ENCODE results near the gene PIK3IP1. TPM values are rescaled to one million over a fixed set of nuclear protein-coding genes. Genes with fewer than 3 reads are reported as not detected.
"Not testable (repeated sequence)": the region's sequence is repeated elsewhere in the genome, so short reads cannot be mapped to it uniquely, and the experiment has no call there.

Gene PIK3IP1
- total RNA-seq, 2 experiments from 2014 or later: 6.9 to 7.5 TPM

DNA sequence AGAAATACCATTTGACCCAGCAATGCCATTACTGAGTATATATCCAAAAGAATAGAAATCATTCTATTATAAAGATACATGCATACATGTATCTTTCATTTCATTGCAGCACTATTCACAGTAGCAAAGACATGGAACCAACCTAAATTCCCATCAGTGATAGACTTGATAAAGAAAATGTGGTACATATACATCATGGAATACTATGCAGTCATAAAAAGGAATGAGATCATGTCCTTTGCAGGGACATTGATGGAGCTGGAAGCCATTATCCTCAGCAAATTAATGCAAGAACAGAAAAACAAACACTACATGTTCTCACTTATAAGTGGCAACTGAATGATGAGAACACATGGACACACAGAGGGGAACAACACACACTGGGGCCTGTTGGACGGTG, 21.9 kb upstream of the PIK3IP1 start:
- CTCF ChIA-PET: interaction anchor here (1.1 to 2.8 kb wide), 5 partner anchors 9 to 137 kb away, joined by 3 to 19 read pairs (median 7); partner anchors contain the start of gene PIK3IP1
- POLR2A ChIA-PET: not testable (repeated sequence)

DNA sequence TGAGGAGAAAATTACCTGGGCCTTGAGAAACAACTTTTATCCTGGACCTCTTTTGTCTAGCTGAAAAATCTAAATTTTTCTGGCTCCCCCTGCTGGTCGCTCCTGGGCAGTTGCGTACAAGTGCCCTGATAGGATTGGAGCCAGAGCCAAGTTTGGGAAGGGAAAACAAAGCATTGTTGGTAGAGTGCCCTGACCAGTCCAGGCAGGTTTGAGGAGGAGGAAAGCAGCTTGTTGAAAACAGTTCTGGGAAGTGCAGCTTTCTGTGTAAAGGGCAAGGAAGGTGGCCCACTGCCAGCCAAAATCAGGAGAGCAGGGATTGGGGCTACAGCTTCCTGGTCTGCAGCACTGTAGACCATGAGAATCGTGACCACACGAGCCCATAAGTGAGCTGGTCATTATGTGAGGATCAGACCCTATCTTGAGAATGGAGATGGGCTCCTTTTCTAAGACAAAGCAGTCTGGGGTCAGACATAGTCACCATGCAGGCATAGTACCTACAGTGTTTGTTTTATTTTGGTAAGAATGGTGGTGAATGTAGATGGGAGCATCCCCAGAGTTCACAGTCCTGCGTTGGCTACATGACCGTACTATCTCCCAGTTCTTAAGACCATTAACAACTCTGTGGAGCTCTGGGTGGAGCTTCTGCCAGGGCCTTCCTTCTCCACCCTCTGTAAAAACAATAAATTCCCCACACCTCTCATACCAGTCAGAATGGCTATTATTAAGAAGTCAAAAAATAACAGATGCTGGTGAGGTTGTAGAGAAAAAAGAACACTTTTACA, 21.3 kb upstream of the PIK3IP1 start:
- CTCF ChIA-PET: interaction anchor here (0.6 to 2.8 kb wide), 16 partner anchors 8 to 229 kb away, joined by 3 to 19 read pairs (median 4); partner anchors contain the start of genes LIMK2, PIK3IP1 and RNF185

DNA sequence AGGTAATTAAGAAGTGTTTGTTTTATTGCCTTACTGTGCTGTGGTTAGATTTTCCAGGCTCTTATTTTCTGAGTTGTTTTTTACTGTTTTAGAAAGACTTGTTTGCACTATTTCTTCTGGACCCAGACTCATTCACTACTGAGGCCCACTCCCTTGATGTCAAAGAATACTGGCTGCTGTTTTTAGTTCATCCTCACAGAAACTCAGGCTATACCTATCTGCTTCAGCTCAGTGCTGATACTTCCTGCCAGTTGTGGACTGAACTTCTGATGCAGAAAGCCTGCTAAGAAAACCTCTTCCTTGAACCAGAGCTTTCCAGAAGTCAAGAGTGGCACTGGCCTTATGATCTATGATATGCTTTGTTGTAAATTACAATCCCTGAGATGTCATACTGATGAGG, 15.9 kb upstream of the PIK3IP1 start:
- CTCF ChIA-PET: no interaction called here

More for the DNA sequence above, 21.3 kb upstream of the PIK3IP1 start:
- POLR2A ChIA-PET: interaction anchor here (0.5 kb wide), 1 partner anchor 49 kb away, joined by 3 read pairs; no protein-coding TSS in a partner anchor

DNA sequence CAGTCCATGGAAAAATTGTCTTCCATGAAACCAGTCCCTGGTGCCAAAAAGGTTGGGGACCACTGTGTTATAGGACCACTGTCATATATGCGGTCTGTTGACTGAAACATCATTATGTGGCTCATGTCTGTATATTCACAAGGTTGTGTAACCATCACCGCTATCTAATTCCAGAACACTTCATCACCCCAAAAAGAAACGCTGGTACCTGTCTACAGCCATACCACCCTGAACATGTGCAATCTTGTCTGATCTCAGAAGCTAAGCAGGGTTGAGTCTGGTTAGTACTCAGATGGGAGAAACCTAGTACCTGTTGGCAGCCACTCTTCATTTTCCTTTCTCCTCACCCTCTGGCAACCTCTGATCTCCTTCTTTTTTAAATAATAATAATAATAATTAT, 12.9 kb upstream of the PIK3IP1 start:
- CTCF ChIA-PET: no interaction called here
- POLR2A ChIA-PET: no interaction called here

More for the DNA sequence above, 15.9 kb upstream of the PIK3IP1 start:
- POLR2A ChIA-PET: no interaction called here

DNA sequence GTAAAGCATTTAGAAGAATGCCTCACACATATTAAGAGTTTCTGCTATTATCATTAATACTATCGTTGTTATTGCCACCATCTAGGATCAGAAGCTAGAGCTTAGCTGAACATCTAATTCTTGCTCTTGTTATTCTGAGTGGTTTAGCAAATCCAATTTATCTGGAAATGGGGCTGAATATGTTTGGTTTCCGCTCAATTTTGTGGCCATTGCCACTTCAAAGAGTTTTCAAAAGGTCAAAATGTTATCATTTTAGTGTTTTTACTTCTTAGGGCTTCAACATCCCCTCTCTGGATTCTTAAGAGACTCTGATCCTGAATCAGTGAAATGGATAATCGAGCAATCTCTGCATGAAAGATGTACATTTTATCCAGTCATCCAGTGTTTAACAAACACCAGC, 10.2 kb upstream of the PIK3IP1 start:
- POLR2A ChIA-PET: interaction anchor here (1.5 kb wide), 1 partner anchor 12 kb away, joined by 7 read pairs; no protein-coding TSS in a partner anchor

DNA sequence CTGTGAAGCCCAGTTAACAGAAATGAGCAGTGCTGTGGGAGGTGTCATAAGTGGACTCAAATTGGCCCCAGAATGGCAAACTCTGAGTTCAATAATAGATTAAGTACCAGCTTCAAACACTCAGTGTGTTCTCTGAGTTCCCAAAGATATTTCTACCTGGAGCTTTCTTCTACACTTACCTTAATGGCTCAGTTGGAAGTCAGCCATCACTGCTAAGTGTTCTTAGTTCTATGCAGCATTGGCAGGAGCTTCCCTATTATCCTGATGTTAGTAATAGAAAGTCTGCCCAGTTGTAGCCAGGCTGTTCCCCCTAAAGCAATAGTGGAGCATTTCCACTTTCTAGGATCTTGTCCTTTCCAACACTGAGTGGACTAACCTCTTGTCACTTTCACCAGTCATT, 9.7 kb upstream of the PIK3IP1 start:
- CTCF ChIA-PET: interaction anchor here (0.6 to 2.0 kb wide), 2 partner anchors 9 kb away, joined by 4 to 10 read pairs; partner anchors contain the start of gene PIK3IP1

More for the DNA sequence above, 10.2 kb upstream of the PIK3IP1 start:
- CTCF ChIA-PET: interaction anchor here (2.0 kb wide), 1 partner anchor 10 kb away, joined by 10 read pairs; the partner anchor contains the start of gene PIK3IP1

DNA sequence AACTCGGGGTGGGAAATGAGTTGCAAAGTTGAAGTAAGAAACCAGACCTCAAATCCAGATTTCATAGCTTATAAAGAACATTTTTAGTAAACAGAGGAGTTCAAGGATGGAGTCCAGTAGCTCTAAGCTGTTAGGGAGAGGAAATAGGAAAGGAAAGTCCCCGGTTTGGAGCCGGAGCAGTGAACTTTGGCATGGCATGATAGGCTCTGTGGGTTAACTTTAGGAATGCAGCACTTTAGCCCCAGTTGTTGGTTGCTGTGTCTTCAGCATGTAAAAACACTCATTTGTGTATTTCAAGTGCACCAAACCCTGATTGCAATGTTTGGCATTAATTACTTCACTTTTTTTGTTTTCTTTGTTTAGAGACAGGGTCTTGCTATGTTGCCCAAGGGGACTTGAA, 8.6 kb upstream of the PIK3IP1 start:
- POLR2A ChIA-PET: interaction anchor here (0.7 to 1.5 kb wide), 2 partner anchors 9 to 11 kb away, joined by 3 to 7 read pairs; partner anchors contain the start of gene PIK3IP1

More for the DNA sequence above, 9.7 kb upstream of the PIK3IP1 start:
- POLR2A ChIA-PET: interaction anchor here (1.5 kb wide), 1 partner anchor 12 kb away, joined by 7 read pairs; no protein-coding TSS in a partner anchor

DNA sequence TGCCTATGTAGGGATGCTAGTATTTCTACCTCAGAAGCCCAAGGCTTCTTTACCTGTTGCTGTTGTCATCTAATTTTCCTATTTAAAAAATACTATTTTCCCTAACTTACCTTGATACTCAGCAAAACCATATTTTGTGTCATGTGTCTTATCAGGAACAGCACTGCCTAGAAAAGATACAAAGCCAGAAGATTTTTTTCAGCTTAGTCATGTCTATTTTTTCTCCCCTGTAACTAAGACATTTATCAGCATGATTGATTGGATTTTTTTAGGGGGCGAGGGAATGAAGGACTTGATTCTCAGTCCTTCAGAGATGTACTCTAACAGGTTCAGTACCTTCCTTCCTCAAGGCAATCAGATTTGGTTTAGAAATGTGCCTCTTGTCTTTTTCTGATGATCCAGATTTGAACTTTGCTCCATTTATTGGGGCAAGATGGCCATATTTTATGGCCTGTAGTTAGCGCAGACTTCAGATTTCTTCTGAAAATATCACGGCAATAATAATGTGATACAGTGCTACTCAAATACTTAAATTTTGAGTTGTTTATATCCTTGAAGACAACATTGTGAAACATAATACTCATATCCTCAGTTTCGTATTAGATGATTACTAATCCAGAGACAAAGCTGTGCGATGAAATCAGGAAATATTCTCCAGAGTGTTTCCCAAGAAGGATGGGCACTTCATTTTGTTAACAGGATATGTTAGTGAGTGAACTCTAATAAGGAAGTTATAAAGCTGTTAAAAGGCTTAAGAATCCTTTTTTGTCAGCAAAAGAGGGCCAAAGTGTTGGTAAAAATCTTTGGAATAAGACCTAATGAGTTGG, 3.8 kb upstream of the PIK3IP1 start:
- CTCF ChIA-PET: interaction anchor here (1.1 to 1.2 kb wide), 2 partner anchors 17 to 85 kb away, joined by 6 to 7 read pairs; partner anchors contain the start of gene LIMK2
- POLR2A ChIA-PET: interaction anchor here (0.7 kb wide), 1 partner anchor 184 kb away, joined by 4 read pairs; no protein-coding TSS in a partner anchor

More for the DNA sequence above, 8.6 kb upstream of the PIK3IP1 start:
- CTCF ChIA-PET: interaction anchor here (2.8 kb wide), 1 partner anchor 12 kb away, joined by 8 read pairs; no protein-coding TSS in a partner anchor

DNA sequence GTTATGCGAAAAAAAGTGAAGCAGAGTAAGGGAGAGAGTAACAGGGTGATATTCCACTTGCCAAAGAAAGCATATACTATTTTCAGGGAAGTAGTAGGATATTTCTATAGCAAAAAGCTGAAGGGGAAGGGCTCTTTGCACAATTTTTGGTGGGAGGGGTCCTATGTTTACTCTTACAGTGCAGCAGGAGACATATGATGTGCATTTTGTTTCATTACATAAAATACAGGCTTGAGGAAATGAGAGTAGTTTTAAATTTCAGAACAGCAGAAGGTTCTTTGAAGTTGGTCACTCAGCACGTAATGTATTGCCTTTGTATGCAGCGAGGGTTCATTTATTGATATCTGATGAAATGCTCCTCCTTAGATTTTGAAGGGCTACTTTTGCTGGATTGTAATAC, 3.1 kb upstream of the PIK3IP1 start:
- POLR2A ChIA-PET: no interaction called here
- CTCF ChIA-PET: interaction anchor here (0.6 kb wide), 1 partner anchor 110 kb away, joined by 3 read pairs; no protein-coding TSS in a partner anchor

DNA sequence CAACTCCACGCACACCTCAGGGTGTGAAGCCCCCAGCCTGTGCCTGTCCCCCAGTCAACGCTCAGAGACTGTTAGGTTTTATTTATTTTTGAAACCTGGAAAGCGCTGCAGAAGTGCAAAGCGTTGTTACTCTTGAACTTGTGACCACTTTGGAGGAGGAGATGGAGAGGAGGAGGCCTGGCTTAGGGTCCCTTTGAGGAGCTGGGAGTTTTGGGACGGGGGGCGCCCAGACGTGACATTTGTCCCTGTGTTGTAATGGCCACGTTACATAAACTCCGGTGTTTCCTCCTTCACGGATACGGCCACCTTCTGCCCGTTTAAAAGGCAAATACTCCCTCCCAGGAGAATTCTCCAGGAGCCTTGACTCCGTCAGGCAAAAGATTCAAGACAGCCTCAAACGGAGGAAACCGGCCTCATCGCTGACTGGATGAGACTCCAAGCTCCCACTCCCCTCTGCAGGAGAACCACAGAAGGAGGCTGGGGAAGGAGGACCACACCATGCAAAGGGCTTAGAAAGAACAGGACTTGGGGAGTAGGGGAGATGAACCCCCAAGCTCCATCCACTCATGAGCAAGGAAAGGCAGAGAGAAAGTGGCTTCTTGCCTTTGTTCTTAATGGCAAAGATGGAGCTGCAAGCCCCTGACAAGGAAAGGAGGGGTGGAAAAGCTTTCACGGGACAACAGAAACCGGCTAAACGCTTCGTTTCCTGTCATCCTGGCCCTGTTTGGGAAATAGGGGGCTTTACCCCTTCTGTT, 630 bp downstream of the PIK3IP1 start:
- ChIA-PET POLR2A (interaction anchor here (0.6 to 3.7 kb wide), 5 partner anchors 9 to 207 kb away, joined by 3 to 15 read pairs (median 5); partner anchors contain the start of gene PATZ1), CTCF (interaction anchor here (0.8 to 3.4 kb wide), 9 partner anchors 11 to 128 kb away, joined by 3 to 19 read pairs (median 4); partner anchors contain the start of gene PATZ1)

DNA sequence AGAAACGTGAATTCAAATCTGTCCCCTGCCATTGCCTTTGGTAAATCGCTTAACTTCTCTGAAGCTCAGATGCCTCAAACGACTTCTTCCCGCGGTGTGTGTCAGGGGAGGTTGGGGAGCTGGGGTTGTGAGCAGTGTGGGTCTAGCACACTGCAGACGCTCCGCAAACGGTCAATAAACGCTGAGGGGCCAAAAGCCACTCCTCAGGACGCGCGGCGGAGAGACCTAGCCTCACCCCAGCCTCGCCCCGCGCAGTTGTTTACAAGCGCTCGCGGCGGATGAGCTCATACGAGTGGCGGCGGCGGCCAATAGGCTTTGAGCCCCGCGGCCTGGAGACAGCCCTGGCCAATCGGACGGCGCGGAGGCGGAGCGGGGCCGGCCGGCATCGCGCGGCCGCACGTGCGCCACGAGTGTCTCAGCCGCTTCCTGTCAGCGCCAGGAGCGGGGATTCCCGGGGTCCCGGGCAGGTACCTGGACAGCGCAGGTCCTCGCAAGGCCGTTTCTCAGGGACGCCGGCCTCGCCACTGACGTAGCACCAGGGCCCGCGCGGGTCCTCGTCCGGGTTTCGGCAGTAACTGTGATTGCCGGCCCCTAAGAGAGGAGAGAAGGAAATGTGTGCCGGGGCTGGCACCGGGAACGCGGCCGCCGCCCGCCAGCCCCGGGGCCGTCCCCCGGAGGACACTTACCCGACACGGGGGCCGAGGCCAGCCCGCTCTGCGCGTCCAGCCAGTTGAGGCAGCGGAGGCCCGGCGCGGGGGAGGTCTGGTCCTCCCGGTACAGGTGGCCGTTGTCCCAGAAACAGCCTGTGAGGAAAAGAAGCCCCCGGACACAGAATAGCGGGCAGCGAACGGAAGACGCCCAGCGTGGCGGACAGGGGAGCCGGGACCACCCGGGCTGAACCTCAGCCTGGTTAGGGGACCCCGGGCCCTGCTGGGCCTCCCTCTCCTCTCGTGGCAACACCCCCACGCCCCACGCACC, 1.5 kb downstream of the PIK3IP1 start:
- POLR2A ChIA-PET: interaction anchor here (0.6 to 3.7 kb wide), 12 partner anchors 9 to 701 kb away, joined by 3 to 15 read pairs (median 4); partner anchors contain the start of genes LIMK2 and PATZ1
- CTCF ChIA-PET: interaction anchor here (1.1 to 1.8 kb wide), 4 partner anchors 17 to 55 kb away, joined by 3 to 7 read pairs (median 4); partner anchors contain the start of gene PATZ1

DNA sequence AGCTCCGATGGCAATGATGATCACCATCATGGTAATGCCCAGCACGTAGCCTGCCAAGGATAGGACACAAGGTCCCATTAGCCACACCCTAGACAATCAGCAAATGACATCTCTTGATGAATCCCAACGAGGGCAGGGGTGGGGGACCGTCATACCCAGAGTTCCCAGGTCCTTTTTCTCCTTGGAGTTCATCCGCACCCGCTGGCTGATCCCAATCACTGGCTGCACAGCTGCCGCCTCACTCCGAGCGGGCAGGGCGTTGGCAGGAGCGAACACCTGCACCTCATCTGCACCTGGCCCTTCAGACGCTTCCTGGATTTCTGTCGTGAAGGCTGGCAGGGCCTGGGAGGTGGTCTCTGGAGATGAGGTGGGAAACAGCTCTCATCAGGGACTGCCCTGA, 2.9 kb downstream of the PIK3IP1 start:
- ChIA-PET CTCF (interaction anchor here (0.8 to 2.5 kb wide), 4 partner anchors 11 to 27 kb away, joined by 3 to 8 read pairs (median 6); no protein-coding TSS in a partner anchor), POLR2A (interaction anchor here (0.6 to 3.7 kb wide), 8 partner anchors 8 to 204 kb away, joined by 3 to 15 read pairs (median 4); partner anchors contain the start of genes LIMK2 and PATZ1)

DNA sequence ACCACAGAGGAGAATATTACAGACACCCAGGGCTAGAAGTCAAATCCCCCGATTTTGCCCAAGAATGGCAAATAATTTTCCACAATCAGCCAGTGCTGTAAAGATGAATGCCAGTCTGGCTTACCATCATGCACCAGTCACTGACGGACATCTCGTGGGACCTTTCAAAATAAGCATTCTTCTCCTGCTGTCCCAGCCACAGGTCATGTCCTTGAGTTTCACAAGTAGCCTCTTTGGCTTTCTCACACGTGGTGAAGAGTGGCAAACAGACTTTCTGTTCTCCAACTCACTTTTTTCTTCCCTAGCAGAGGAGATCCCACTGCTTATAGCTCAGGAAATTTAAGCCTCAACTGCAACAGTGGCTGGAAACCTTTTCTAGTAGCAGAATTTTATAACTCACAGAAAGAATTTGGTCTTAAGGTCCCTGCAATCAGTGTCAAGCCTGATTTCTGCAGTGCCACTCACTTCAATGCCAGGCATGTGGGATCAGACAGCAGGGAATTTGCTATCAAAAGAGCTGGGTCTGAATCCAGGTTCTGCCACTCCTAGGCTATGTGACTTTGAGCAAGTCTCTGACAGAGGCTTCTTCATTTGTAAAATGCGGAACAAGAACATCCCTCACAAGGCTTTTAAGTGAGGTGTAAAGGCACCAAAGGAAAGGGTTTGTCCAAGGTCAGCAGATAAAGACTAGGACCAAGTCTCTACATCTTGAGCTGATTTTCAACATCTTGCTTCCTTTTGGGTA, 3.6 kb downstream of the PIK3IP1 start:
- CTCF ChIA-PET: interaction anchor here (1.2 to 2.5 kb wide), 3 partner anchors 10 to 26 kb away, joined by 3 to 8 read pairs (median 7); no protein-coding TSS in a partner anchor

DNA sequence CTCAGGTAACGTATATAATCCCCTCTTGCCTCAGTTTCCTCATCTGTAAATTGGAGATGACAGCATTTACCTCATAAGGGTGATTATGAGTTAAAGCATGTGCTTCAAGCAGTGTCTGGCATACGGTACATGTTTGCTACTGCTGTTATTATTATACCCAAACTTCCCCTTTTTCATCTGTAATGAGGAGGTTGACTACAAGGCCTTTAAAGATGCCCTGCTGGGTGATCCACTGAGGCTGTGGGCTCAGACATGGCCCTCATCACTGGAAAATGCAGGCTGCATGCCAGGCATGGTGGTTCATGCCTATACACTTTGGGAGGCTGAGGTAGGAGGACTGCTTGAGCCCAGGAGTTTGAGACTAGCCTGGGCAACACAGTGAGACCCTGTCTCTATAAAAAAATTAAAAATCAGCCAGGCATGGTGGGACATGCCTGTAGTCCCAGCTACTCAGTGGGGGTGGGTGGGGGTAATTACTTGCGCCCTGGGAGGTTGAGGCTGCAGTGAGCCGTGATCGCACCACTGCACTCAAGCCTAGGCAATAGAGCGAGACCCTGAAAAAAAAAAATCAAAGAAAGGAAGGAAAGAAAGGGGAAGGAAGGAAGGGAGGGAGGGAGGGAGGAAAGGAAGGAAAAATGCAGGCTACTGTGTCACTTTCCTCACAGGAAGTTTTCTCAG, 4.3 kb downstream of the PIK3IP1 start:
- POLR2A ChIA-PET: interaction anchor here (0.5 to 0.6 kb wide), 2 partner anchors 9 to 16 kb away, joined by 3 to 4 read pairs; no protein-coding TSS in a partner anchor
- CTCF ChIA-PET: interaction anchor here (2.5 kb wide), 1 partner anchor 9 kb away, joined by 8 read pairs; no protein-coding TSS in a partner anchor

More for the DNA sequence above, 3.6 kb downstream of the PIK3IP1 start:
- POLR2A ChIA-PET: interaction anchor here (0.7 to 1.0 kb wide), 3 partner anchors 17 to 204 kb away, joined by 3 read pairs; no protein-coding TSS in a partner anchor

Measured in activated CD8-positive, alpha-beta memory T cell treated with anti-CD3 and anti-CD28 coated beads for 36 hours (primary cell).